ENCODE results near the gene NME9.

- TF ChIP-seq POLR2A (IDR thresholded peaks at IDR 0.05) (no peak), CTCF (IDR thresholded peaks at IDR 0.05) (no peak)
Observed at GRCh38 chr3:138340511-138340910, 10.9 kb upstream of the NME9 start.

Data from tibial nerve (tissue), 3 donors.